ENCODE measurements around the gene ZNF335. TPM values are rescaled to one million over a fixed set of nuclear protein-coding genes. Genes with fewer than 3 reads are reported as not detected.
A peak's percentile ranks its signal among the peaks of the same experiment; 100 is the strongest.

ZNF335 gene
- total and polyA plus RNA-seq, 2 of the 13 experiments (the other 11 are each of a cell fraction or from before 2014, with no cell fraction given) = 9.7 to 13.7 TPM

- TF ChIP-seq BRD4 (CRISPR knock-in tag; IDR thresholded peaks at IDR 0.05) (peak; percentile 44; the same call in 1 of the 2 replicates), HDAC2 (CRISPR knock-in tag; IDR thresholded peaks at IDR 0.05) (peak; percentile 61), ZNF577 (CRISPR knock-in tag; IDR thresholded peaks at IDR 0.05; ENCODE audit: borderline replicate concordance, low read depth) (no peak), ZNF614 (CRISPR knock-in tag; IDR thresholded peaks at IDR 0.05; ENCODE audit: borderline replicate concordance) (no peak), ZFP91 (CRISPR knock-in tag; IDR thresholded peaks at IDR 0.05; ENCODE audit: borderline replicate concordance) (peak; percentile 78), ZNF318 (CRISPR knock-in tag; IDR thresholded peaks at IDR 0.05) (0 out of 2 replicates have a peak, but pooled peaks have one; percentile 13), ZNF282 (IDR thresholded peaks at IDR 0.05; ENCODE audit: partially characterized antibody) (no peak), ZFP37 (CRISPR knock-in tag; IDR thresholded peaks at IDR 0.05; ENCODE audit: borderline replicate concordance) (0 out of 2 replicates have a peak, but pooled peaks have one; percentile 21), ZNF597 (CRISPR knock-in tag; IDR thresholded peaks at IDR 0.05) (no peak), ZNF749 (CRISPR knock-in tag; IDR thresholded peaks at IDR 0.05; ENCODE audit: borderline replicate concordance) (0 out of 2 replicates have a peak, but pooled peaks have one; percentile 58), PHF8 (CRISPR knock-in tag; IDR thresholded peaks at IDR 0.05) (peak; percentile 37), XBP1 (CRISPR knock-in tag; IDR thresholded peaks at IDR 0.05) (no peak), ZNF343 (CRISPR knock-in tag; IDR thresholded peaks at IDR 0.05) (peak; percentile 86), ZNF670 (CRISPR knock-in tag; IDR thresholded peaks at IDR 0.05; ENCODE audit: borderline replicate concordance) (0 out of 2 replicates have a peak, but pooled peaks have one; percentile 30), KDM6A (CRISPR knock-in tag; IDR thresholded peaks at IDR 0.05; ENCODE audit: low read depth) (0 out of 2 replicates have a peak, but pooled peaks have one; percentile 32), ZFP1 (CRISPR knock-in tag; IDR thresholded peaks at IDR 0.05) (no peak)
These were observed 62.0 kb downstream of the ZNF335 start (continued) for GRCh38 chr20:45909817-45910669.

All from HepG2 (cell line).